ENCODE data around the gene NUCKS1.

The NUCKS1 gene

DNA sequence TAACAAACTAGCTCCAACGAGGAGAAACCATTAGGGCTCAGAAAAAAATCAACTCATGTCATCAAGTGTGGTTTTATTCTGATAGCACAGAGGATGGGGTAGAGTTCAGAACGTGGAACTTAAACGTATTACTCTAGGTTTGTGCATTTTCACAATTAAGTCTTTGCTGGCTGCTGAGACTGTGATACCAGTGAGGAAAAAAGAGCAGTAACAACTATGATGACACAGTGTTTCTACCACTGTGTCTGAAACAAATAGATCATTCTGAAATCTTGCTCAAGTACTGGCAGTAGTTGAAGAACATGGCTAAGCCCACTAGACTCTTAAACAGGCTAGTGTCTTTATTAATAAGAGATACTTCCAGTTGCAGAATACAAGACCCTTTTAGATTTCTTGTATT is 31.0 kb downstream of the NUCKS1 start:
- TF ChIP-seq TAF1 (IDR thresholded peaks at IDR 0.05; ENCODE audit: borderline replicate concordance, insufficient read depth, low read length) (no peak), FOXP2 (optimal IDR thresholded peaks at IDR 0.05; ENCODE audit: borderline replicate concordance, extremely low read depth, extremely low read length, insufficient read depth) (no peak), SIN3A (IDR thresholded peaks at IDR 0.05; ENCODE audit: borderline replicate concordance, insufficient read depth, low read length) (no peak), POLR2AphosphoS5 (IDR thresholded peaks at IDR 0.05; ENCODE audit: low read depth, low read length) (no peak)
- TF ChIP-seq, protein P1, sequence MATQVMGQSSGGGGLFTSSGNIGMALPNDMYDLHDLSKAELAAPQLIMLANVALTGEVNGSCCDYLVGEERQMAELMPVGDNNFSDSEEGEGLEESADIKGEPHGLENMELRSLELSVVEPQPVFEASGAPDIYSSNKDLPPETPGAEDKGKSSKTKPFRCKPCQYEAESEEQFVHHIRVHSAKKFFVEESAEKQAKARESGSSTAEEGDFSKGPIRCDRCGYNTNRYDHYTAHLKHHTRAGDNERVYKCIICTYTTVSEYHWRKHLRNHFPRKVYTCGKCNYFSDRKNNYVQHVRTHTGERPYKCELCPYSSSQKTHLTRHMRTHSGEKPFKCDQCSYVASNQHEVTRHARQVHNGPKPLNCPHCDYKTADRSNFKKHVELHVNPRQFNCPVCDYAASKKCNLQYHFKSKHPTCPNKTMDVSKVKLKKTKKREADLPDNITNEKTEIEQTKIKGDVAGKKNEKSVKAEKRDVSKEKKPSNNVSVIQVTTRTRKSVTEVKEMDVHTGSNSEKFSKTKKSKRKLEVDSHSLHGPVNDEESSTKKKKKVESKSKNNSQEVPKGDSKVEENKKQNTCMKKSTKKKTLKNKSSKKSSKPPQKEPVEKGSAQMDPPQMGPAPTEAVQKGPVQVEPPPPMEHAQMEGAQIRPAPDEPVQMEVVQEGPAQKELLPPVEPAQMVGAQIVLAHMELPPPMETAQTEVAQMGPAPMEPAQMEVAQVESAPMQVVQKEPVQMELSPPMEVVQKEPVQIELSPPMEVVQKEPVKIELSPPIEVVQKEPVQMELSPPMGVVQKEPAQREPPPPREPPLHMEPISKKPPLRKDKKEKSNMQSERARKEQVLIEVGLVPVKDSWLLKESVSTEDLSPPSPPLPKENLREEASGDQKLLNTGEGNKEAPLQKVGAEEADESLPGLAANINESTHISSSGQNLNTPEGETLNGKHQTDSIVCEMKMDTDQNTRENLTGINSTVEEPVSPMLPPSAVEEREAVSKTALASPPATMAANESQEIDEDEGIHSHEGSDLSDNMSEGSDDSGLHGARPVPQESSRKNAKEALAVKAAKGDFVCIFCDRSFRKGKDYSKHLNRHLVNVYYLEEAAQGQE (IDR thresholded peaks at IDR 0.05; ENCODE audit: insufficient read depth in 1 of 2, low read depth in 2 of 2, low read length in 2 of 2): no peak

DNA sequence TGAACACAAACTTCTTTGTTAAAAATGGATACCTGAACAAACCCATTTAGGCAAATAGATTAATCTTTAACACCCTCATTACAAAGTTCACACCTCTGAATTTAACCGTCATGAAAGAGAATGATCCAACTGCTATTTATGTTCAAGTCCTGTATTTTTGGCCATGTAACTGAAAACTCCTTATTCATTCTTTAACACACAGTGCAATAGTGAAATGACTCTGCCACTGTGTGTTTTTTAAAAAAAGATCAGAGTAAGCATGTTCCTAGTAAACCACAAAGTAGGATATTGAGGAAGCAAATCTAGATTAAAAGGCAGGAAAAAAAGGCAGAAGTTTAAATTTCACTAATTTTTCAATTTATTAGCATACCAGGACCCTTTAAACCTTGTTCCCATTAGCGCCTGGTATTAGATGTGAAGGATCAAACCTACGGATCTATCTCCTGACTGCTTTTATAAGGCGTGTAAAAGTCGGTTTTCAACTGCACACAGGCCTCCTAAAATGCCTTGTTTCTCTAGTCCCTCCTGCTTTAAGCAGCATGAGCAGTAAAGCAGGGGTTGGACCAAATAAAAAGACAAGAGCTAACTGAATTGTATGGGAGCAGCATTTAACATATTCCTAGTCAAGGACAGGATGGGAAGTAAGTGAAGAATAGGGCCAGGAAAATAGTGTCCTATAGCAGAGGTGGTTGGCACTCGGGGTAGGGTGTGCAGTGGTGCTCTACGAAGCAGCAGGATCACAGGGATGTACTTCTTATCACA is 33.4 kb downstream of the NUCKS1 start:
- no peak for TF ChIP-seq TAF1 (IDR thresholded peaks at IDR 0.05; ENCODE audit: borderline replicate concordance, insufficient read depth, low read length)
- TF ChIP-seq SIN3A (IDR thresholded peaks at IDR 0.05; ENCODE audit: borderline replicate concordance, insufficient read depth, low read length): no peak
- TF ChIP-seq, protein P1 (IDR thresholded peaks at IDR 0.05; ENCODE audit: insufficient read depth in 1 of 2, low read depth in 2 of 2, low read length in 2 of 2): no peak
- no peak for TF ChIP-seq FOXP2 (optimal IDR thresholded peaks at IDR 0.05; ENCODE audit: borderline replicate concordance, extremely low read depth, extremely low read length, insufficient read depth)

DNA sequence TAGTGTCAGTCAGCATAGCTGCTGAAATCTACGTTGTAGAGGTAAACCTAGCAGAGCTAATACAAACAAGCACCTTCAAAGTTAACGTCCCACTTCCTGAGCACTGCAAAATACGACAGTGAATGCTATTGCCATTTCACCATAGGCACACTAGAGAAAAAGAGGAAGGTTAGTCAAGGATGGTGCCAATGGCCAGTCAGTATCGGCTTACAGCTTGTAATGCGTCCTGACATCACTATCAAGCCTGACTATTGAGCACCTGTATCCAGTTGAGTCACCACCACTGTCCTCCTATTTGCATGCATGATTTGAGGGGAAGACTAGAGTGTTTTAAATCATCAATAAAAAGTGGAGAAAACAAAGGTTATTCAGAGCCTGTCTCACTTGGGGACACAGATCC is 34.4 kb downstream of the NUCKS1 start:
- TF ChIP-seq POLR2AphosphoS5 (IDR thresholded peaks at IDR 0.05; ENCODE audit: low read depth, low read length) (no peak), SIN3A (IDR thresholded peaks at IDR 0.05; ENCODE audit: borderline replicate concordance, insufficient read depth, low read length) (no peak), TAF1 (IDR thresholded peaks at IDR 0.05; ENCODE audit: borderline replicate concordance, insufficient read depth, low read length) (no peak), FOXP2 (optimal IDR thresholded peaks at IDR 0.05; ENCODE audit: borderline replicate concordance, extremely low read depth, extremely low read length, insufficient read depth) (no peak)
- TF ChIP-seq, protein P1 (IDR thresholded peaks at IDR 0.05; ENCODE audit: insufficient read depth in 1 of 2, low read depth in 2 of 2, low read length in 2 of 2): no peak

DNA sequence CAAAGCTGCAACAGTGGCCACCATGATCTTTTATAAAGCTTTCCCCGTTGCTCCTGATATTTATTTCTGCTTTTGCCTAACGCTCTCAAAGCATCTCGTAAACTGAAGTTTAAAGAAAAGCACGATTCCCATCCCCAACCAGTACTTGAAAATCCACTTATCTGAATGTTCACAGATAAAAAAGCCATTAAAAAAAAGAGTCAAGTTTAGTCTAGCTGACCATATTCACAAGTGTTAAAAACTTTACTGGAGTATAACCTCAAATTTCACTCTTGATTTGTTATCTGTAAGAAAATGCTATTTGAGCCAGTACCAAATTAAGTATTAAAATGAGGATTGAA is 35.1 kb downstream of the NUCKS1 start:
- TF ChIP-seq FOXP2 (optimal IDR thresholded peaks at IDR 0.05; ENCODE audit: borderline replicate concordance, extremely low read depth, extremely low read length, insufficient read depth) (no peak), SIN3A (IDR thresholded peaks at IDR 0.05; ENCODE audit: borderline replicate concordance, insufficient read depth, low read length) (no peak), TAF1 (IDR thresholded peaks at IDR 0.05; ENCODE audit: borderline replicate concordance, insufficient read depth, low read length) (no peak)
- TF ChIP-seq, protein P1 (IDR thresholded peaks at IDR 0.05; ENCODE audit: insufficient read depth in 1 of 2, low read depth in 2 of 2, low read length in 2 of 2): no peak

Data from PFSK-1 (cell line).